OCI-LY1 (cell line): ENCODE data around the gene PTPRG.

Source experiments
- H2AFZ ChIP-seq: fragments of 200-600 bp; sonication (generic), shearing (Covaris generic); 2 replicates; pipeline ENCODE4 v1.6.0; 2014; ENCODE audit warnings: antibody characterized with exemption, mild to moderate bottlenecking, low read length
- H3F3A ChIP-seq: fragments of 200-600 bp; sonication (generic), shearing (Covaris generic); 2 replicates; pipeline ENCODE4 v1.6.0; 2014; ENCODE audit warnings: mild to moderate bottlenecking, antibody characterized with exemption, low read length, moderate library complexity; ENCODE audit not compliant: insufficient read depth
- H3K27ac ChIP-seq: fragments of 200-600 bp; sonication (generic); 2 replicates; pipeline ENCODE4 v1.5.1; 2014; ENCODE audit warnings: low read length, mixed run types, mild to moderate bottlenecking, low read depth; ENCODE audit not compliant: poor library complexity, severe bottlenecking
- H3K27me3 ChIP-seq: fragments of 200-600 bp; sonication (generic); 2 replicates; pipeline ENCODE4 v1.6.0; 2014; ENCODE audit warnings: antibody characterized with exemption, mild to moderate bottlenecking, low read length, moderate library complexity; ENCODE audit not compliant: insufficient read depth
- H3K36me3 ChIP-seq: fragments of 200-600 bp; sonication (generic); 2 replicates; pipeline ENCODE4 v1.6.1; 2014; ENCODE audit warnings: mild to moderate bottlenecking, antibody characterized with exemption, low read length, moderate library complexity, mixed read lengths; ENCODE audit not compliant: insufficient read depth
- H3K4me1 ChIP-seq: fragments of 200-600 bp; sonication (generic); 2 replicates; pipeline ENCODE4 v1.5.1; 2014; ENCODE audit warnings: mild to moderate bottlenecking, low read length, moderate library complexity; ENCODE audit not compliant: insufficient read depth, severe bottlenecking
- H3K4me2 ChIP-seq: fragments of 200-600 bp; sonication (generic), shearing (Covaris generic); 2 replicates; pipeline ENCODE4 v1.6.1; 2014; ENCODE audit warnings: low read length
- H3K4me3 ChIP-seq: fragments of 200-600 bp; sonication (generic); 2 replicates; pipeline ENCODE4 v1.5.1; 2014; ENCODE audit warnings: low read length, low read depth, mild to moderate bottlenecking, mixed read lengths; ENCODE audit not compliant: poor library complexity, severe bottlenecking
- H3K79me2 ChIP-seq: fragments of 200-600 bp; shearing (Covaris generic); 2 replicates; pipeline ENCODE4 v1.6.1; 2016; ENCODE audit warnings: mixed run types, low read length, mixed read lengths; ENCODE audit not compliant: insufficient read depth
- H3K9ac ChIP-seq: fragments of 200-600 bp; sonication (generic), shearing (Covaris generic); 2 replicates; pipeline ENCODE4 v1.6.1; 2014; ENCODE audit warnings: mild to moderate bottlenecking, low read length, mixed read lengths
- H3K9me2 ChIP-seq: fragments of 200-600 bp; sonication (generic), shearing (Covaris generic); 2 replicates; pipeline ENCODE4 v1.6.1; 2014; ENCODE audit warnings: low read depth, mild to moderate bottlenecking, low read length, mixed read lengths
- H3K9me3 ChIP-seq: fragments of 200-600 bp; shearing (Covaris generic); 2 replicates; pipeline ENCODE4 v1.6.1; 2014; ENCODE audit warnings: low read length, mixed read lengths
- H4K20me1 ChIP-seq: fragments of 200-600 bp; sonication (generic), shearing (Covaris generic); 2 replicates; pipeline ENCODE4 v1.6.0; 2016; ENCODE audit warnings: mild to moderate bottlenecking, low read length; ENCODE audit not compliant: insufficient read depth
- EZH2 ChIP-seq: fragments of 200-600 bp; sonication (generic), shearing (Covaris generic); IDR thresholded peaks from 2 replicates; pipeline ENCODE4 v1.8.0; 2017; ENCODE audit warnings: borderline replicate concordance, mixed run types, mild to moderate bottlenecking, antibody characterized with exemption, low read length, moderate library complexity, mixed read lengths
- TF ChIP-seq, protein P1 (sequence below): fragments of 200-600 bp; sonication (generic), shearing (Covaris generic); IDR thresholded peaks from 2 replicates; pipeline ENCODE4 v1.5.1; 2017; ENCODE audit warnings: mild to moderate bottlenecking, antibody characterized with exemption, low read length, moderate library complexity, mixed read lengths

PTPRG gene

DNA sequence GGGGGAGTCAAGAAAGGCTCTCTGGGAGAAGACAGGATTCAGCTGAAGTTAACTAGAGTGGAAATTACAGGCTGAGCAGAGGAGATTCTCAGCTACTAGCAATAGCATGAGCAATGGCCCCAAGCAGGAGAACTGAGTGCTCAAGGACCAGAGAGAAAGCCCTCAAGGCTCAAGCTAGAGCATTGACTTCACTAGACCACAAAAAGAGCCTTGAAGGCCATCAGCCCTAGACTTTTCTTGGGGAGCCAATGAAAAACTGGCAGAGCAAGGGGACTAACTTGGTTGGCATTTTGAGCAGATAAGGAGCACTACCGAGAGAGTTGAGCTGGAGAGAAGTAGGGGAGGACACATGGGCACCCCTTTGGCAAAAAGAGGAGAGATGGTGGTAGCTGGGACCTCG lies 534.4 kb downstream of the PTPRG start:
- no peaks in the 10 kb centered on the region for H3K27me3 ChIP-seq
- no peaks in the 10 kb centered on the region for H3K79me2 ChIP-seq
- no peaks in the 10 kb centered on the region for H3K4me1 ChIP-seq
- no peaks in the 10 kb centered on the region for H3K36me3 ChIP-seq
- H3K4me3 ChIP-seq, result no peak overlapping the region
- H3K27ac ChIP-seq, result no peak overlapping the region
- no peaks in the 10 kb centered on the region for H4K20me1 ChIP-seq
- no peak for TF ChIP-seq EZH2
- TF ChIP-seq, protein P1, sequence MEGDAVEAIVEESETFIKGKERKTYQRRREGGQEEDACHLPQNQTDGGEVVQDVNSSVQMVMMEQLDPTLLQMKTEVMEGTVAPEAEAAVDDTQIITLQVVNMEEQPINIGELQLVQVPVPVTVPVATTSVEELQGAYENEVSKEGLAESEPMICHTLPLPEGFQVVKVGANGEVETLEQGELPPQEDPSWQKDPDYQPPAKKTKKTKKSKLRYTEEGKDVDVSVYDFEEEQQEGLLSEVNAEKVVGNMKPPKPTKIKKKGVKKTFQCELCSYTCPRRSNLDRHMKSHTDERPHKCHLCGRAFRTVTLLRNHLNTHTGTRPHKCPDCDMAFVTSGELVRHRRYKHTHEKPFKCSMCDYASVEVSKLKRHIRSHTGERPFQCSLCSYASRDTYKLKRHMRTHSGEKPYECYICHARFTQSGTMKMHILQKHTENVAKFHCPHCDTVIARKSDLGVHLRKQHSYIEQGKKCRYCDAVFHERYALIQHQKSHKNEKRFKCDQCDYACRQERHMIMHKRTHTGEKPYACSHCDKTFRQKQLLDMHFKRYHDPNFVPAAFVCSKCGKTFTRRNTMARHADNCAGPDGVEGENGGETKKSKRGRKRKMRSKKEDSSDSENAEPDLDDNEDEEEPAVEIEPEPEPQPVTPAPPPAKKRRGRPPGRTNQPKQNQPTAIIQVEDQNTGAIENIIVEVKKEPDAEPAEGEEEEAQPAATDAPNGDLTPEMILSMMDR, result no peak
- H2AFZ ChIP-seq, result no peak overlapping the region
- no peak overlapping the region for H3K4me2 ChIP-seq
- H3K9me3 ChIP-seq, result no peaks in the 10 kb centered on the region
- no peaks in the 10 kb centered on the region for H3K9me2 ChIP-seq
- no peaks in the 10 kb centered on the region for H3F3A ChIP-seq
- H3K9ac ChIP-seq, result no peak overlapping the region

DNA sequence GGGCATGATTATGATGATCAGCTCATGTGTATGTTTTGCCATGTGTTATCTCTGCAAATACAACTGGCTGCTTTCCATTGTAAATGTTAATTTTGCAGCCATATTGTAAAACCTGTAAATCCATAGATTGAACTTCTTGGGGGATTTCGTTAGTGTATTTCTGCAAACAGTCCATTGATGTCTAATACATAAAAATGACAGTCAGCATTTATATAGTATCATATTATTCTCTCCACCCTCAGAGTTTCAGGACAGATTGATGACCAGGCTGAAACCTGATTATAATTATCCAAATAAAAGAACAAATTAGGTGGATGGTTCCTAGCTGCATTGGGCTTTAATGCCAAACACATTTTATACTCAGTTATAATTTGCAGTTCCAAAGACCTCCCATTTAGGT lies 535.1 kb downstream of the PTPRG start:
- H3K4me3 ChIP-seq, result no peak overlapping the region

DNA sequence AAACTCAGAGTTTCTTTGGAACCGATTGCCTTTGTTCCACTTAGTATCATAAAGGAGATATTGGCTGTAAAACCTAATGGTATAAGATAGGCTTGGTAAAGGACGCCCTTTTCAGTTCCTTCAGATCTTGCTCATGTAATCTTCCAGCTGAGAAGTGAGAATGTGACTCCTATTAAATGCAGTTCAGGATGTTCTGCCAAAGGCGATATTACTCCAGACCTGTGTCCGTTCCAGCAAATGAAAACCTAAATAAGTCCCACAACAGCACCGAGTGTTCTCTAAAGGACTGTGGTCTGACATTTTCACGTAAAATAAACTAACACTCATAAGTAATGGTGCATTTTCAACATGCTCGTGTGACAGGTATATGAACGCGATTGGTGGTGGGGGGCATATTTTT lies 535.8 kb downstream of the PTPRG start:
- Histone ChIP-seq H3K9me3 (no peaks in the 10 kb centered on the region), H3K79me2 (no peaks in the 10 kb centered on the region), H3K4me1 (no peaks in the 10 kb centered on the region), H2AFZ (no peak overlapping the region), H4K20me1 (no peaks in the 10 kb centered on the region), H3K36me3 (no peaks in the 10 kb centered on the region), H3K27ac (no peak overlapping the region), H3K27me3 (no peaks in the 10 kb centered on the region), H3K4me3 (no peak overlapping the region), H3K4me2 (no peak overlapping the region), H3K9me2 (no peaks in the 10 kb centered on the region), H3F3A (no peaks in the 10 kb centered on the region), H3K9ac (no peak overlapping the region)
- TF ChIP-seq, protein P1, result no peak
- TF ChIP-seq EZH2, result no peak

More for the DNA sequence above, 535.1 kb downstream of the PTPRG start:
- no peak for TF ChIP-seq EZH2
- TF ChIP-seq, protein P1, result no peak
- no peak overlapping the region for H3K27ac ChIP-seq
- H3K4me2 ChIP-seq, result no peak overlapping the region
- no peaks in the 10 kb centered on the region for H3K9me2 ChIP-seq
- H4K20me1 ChIP-seq, result no peaks in the 10 kb centered on the region
- H3K27me3 ChIP-seq, result no peaks in the 10 kb centered on the region
- no peaks in the 10 kb centered on the region for H3K4me1 ChIP-seq
- H3K36me3 ChIP-seq, result no peaks in the 10 kb centered on the region
- no peaks in the 10 kb centered on the region for H3K79me2 ChIP-seq
- H3K9me3 ChIP-seq, result no peaks in the 10 kb centered on the region
- H2AFZ ChIP-seq, result no peak overlapping the region
- no peaks in the 10 kb centered on the region for H3F3A ChIP-seq
- H3K9ac ChIP-seq, result no peak overlapping the region
